Lower leg skin (tissue), 4 donors: ENCODE results near the gene EBF3. TPM values are rescaled to one million over a fixed set of nuclear protein-coding genes. Genes with fewer than 3 reads are reported as not detected.

Source experiments
- DNase-seq, 2 donors: peaks; one replicate each; pipeline ENCODE4 v3.0.0-alpha.2; 2019; ENCODE audit warnings: low spot score in 2 of 2
- H3K4me3 ChIP-seq: fragments of 200-600 bp; sonication (generic); 2 replicates; pipeline ENCODE4 v1.5.1; 2017; ENCODE audit warnings: mild to moderate bottlenecking, low read depth; ENCODE audit not compliant: poor library complexity, severe bottlenecking
- POLR2A ChIP-seq, 2 donors: fragments of 450-650 bp; IDR thresholded peaks; one replicate each; pipeline ENCODE4 v1.6.1; 2016 to 2017; ENCODE audit warnings: antibody characterized with exemption in 2 of 2, mild to moderate bottlenecking in 1 of 2, moderate library complexity in 1 of 2
- WGBS, 2 donors: methylation state at CpG; one replicate each; pipeline ENCODE4 v1.1.5; 2018; 5-methylcytosine and 5-hydroxymethylcytosine counted together
- intact Hi-C: fragments of 100-400 bp; cut with DNase I; formaldehyde crosslinking; loops from one replicate; pipeline ENCODE4 v1.15.0; 2023; ENCODE audit warnings: low total_unique reads
- total RNA-seq, 4 donors: library from RNA; depleted of rRNA; stranded (reverse); fragments of >200 nt; gene quantifications; one replicate each; pipeline ENCODE4 v1.1.0, GENCODE V29; 2016
- TF ChIP-seq, protein P1 (sequence below), 3 donors: fragments of 450-650 bp; IDR thresholded peaks; one replicate each; pipeline ENCODE4 v1.5.1; 2016; ENCODE audit warnings: antibody characterized with exemption in 3 of 3, mild to moderate bottlenecking in 3 of 3, moderate library complexity in 2 of 3

The EBF3 gene
- total RNA-seq, 4 donors from 2014 or later: 0.80 to 8.5 (median 2.4) TPM

DNA sequence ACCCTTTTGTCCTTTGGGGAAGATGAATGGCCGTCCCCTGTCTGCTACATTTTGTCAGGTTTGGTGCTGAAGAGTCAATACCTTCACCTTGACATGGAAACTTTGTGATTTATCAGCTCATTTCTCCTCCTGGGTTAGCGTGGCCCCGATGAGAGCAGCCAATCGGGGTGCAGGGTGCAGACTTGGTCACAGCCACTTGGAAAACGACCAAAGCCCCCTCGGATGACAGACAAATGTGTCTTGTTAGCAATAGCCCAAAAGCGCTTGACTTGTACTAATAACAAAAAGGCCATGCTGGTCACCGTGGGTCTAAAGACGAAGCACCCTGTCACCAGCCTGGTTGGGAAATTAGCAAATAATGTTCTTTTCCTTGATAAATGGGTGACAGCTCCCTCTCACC, 103.7 kb downstream of the EBF3 start:
- WGBS, 2 donors: 70 to 75% methylated on average over 9 of the region's 9 CpGs
- intact Hi-C loops: no loop called here
- DNase-seq: no peak
- no peak for TF ChIP-seq POLR2A (IDR thresholded peaks at IDR 0.05)
- TF ChIP-seq, protein P1, sequence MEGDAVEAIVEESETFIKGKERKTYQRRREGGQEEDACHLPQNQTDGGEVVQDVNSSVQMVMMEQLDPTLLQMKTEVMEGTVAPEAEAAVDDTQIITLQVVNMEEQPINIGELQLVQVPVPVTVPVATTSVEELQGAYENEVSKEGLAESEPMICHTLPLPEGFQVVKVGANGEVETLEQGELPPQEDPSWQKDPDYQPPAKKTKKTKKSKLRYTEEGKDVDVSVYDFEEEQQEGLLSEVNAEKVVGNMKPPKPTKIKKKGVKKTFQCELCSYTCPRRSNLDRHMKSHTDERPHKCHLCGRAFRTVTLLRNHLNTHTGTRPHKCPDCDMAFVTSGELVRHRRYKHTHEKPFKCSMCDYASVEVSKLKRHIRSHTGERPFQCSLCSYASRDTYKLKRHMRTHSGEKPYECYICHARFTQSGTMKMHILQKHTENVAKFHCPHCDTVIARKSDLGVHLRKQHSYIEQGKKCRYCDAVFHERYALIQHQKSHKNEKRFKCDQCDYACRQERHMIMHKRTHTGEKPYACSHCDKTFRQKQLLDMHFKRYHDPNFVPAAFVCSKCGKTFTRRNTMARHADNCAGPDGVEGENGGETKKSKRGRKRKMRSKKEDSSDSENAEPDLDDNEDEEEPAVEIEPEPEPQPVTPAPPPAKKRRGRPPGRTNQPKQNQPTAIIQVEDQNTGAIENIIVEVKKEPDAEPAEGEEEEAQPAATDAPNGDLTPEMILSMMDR (IDR thresholded peaks at IDR 0.05): no peak
- no peak overlapping the region for H3K4me3 ChIP-seq

DNA sequence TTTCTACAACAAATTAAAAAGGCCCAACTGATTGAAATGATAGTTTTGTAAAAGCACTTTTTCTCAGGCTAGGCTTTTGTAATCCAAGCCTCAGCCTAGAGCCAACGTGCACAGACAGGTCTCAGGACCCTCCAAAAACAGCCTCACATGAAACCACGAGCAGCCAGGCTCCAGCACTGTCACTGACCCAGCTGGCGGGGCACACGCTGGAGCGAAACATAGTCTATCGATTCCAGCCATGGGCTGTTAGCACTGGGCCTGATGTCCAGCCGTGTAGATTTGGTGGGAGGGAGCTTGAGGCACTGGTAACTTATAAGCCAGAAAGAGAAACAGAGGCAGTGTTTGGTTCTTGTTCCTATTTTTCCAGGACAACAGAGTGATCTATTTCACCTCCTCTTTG, 104.5 kb downstream of the EBF3 start:
- H3K4me3 ChIP-seq: no peak overlapping the region
- WGBS, 2 donors: 82 to 87% methylated on average over 7 of the region's 7 CpGs
- intact Hi-C loops: no loop called here
- TF ChIP-seq, protein P1 (IDR thresholded peaks at IDR 0.05): no peak
- no peak for TF ChIP-seq POLR2A (IDR thresholded peaks at IDR 0.05)
- DNase-seq: no peak

DNA sequence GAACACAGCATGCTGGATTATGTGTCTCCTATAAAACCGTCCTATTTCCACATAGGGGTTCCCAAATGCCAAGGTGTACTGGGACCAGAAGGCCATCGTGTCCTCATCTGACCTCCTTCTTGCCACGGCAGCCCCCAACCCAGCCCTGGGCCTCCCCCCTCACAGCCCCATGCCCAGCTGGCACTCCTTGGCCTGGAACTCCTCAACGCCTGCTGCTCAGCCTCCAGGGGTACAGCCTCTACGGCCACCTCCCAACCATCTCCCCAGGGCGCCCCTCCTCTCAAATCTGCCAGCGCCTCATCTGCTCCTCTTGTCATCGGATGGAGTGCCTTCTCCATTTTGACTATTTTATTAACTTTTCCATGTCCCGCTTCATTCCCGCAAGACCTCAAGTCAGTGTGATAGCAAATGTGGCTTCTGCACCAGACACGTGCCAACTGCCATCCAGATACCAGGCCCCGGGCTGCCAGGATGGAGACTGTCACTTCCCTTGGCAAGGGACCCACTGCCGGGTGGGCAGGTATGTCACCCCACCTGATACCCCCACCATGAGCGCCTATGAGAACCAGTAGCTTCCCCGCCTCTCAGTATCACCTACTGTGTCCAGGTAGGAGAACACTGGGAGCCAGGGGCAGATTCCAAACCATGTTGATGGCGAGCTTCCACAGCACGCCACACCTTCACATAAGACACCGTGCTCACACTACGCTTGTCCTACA, 106.7 kb downstream of the EBF3 start:
- TF ChIP-seq POLR2A (IDR thresholded peaks at IDR 0.05): no peak
- TF ChIP-seq, protein P1 (IDR thresholded peaks at IDR 0.05): no peak
- WGBS, 2 donors: 93 to 96% methylated on average over 19 of the region's 19 CpGs
- DNase-seq: no peak

DNA sequence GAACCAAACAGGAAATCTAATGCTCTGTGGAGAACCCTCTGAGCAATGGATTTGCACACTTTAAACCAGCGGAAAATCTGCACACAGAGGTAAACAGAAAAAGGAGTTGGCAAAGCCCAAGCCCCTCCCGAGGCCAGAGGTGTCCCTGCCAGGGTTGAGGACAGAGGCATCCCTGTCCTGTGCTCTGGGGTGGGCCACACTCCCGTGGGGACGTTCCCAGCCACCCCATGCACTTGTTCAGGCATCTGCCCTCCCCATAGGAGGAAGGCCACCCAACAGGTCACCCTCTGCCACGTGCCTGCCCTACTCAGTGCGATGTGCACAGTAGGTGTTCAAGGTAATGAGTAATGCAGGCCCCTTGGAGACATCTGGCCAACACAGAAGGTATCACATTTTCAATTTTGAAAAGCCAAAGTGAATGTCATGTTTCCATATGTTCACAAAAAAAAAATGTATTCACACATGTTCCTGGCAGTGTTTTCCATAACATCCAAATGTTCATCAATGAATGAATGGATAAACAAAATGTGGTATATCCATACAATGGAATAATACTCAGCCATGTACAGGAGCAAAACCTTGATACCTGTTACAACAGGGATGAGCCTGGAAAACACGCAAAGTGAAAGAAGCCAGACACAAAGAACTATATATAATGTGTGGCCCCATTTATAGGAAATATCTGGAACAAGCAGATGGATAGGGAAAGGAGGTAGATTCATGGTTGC, 108.1 kb downstream of the EBF3 start:
- intact Hi-C loops: no loop called here
- TF ChIP-seq, protein P1 (IDR thresholded peaks at IDR 0.05): no peak
- TF ChIP-seq POLR2A (IDR thresholded peaks at IDR 0.05): no peak
- DNase-seq: no peak
- H3K4me3 ChIP-seq: no peak overlapping the region
- 85 to 92% methylated on average over 6 to 7 of the region's 7 CpGs for WGBS, 2 donors

More for the DNA sequence above, 106.7 kb downstream of the EBF3 start:
- no peak overlapping the region for H3K4me3 ChIP-seq
- intact Hi-C loops: no loop called here

DNA sequence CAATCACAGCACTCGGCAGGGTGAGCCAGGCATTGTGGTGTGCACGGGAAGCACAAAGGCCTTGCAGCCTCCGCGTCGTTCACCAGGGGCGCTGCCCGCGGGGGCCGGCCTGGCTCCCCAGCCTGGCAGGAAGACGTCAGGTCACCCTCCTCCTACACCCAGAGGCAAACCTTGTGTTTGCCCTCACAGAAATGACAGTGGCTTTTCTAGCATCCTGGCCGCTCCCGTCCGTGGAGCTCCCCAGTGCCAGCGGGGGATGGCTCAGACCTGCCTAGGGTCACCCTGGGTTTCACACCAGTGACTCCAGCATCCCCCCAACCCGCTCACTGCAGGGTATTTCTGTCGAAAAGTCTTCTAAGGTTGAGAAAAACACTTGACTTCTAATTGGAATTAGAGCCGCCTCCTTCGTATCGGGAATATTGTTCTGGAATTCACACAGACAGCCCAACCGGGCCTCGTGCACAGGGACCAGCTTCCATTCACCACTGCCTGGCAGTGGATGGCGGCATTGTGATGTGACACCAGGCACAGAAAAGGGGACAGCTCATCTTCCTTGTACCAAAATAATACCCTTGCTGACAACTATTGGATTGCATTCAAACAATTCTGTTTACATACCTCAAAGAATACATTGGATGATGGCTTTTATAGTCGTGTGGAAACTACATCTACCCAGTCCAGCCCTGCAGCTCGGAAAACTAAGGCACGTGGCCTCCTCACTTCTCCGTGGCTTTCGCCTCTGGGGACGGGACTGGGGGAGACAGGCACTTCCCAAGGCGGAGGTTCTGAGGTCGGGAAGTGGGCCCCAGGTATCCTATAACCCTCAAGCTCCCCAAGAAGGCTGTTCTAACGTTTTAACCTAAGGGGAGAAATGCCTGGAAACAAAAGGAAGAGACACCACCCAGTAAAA, 109.0 kb downstream of the EBF3 start:
- no peak overlapping the region for H3K4me3 ChIP-seq
- TF ChIP-seq, protein P1 (IDR thresholded peaks at IDR 0.05): no peak
- TF ChIP-seq POLR2A (IDR thresholded peaks at IDR 0.05): no peak
- 78 to 81% methylated on average over 31 of the region's 31 CpGs for WGBS, 2 donors
- peak in 1 of 2 donors; percentile 78 for DNase-seq
- intact Hi-C loops: no loop called here
